Activated CD4-positive, alpha-beta T cell treated with anti-CD3 and anti-CD28 coated beads, Interleukin-10, Interleukin-2, amounts not matched to agents 100 ng/mL and 50 ng/mL, durations not matched to agents 16 hours and 8 hours (primary cell): ENCODE measurements around the gene RTN4.
"Not testable (repeated sequence)": the region's sequence is repeated elsewhere in the genome, so short reads cannot be mapped to it uniquely, and the experiment has no call there.

Source experiments
- DNase-seq: peaks from one replicate; pipeline ENCODE4 v3.0.0-alpha.2; 2020

RTN4 gene

GRCh38 chr2:55073000-55073983, 23.0 kb upstream of the RTN4 start:
- no peak for DNase-seq

DNA sequence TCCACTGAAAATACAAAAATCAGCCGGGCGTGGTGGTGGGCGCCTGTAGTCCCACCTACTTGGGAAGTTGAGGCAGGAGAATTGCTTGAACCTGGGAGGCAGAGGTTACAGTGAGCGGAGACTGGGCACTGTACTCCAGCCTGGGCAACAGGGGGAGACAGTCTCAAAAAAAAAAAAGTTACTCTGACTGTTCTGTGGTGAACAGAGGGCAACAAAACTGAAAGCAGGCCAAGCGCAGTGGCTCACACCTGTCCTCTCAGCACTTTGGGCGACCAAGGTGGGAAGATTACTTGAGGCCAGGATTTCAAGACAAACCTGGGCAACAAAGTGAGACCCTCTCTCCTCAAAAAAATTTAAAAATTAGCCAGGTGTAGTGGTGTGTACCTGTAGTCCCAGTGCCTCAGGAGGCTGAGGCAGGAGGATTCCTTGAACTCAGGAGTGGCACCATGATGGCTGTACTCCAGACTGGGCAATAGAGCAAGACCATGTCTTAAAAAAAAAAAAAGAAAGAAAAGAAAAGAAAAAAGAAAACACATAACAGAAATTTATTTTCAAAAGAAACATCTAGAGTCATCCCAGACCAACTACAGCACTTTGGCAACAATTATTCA, 13.6 kb upstream of the RTN4 start:
- no peak for DNase-seq

- no peak for DNase-seq
Observed at GRCh38 chr2:55063226-55063625, 13.0 kb upstream of the RTN4 start.

- DNase-seq: no peak
Observed at GRCh38 chr2:55062754-55063153, 12.5 kb upstream of the RTN4 start.

GRCh38 chr2:55061523-55062344, 11.5 kb upstream of the RTN4 start:
- no peak for DNase-seq

GRCh38 chr2:55059793-55060192, 9.5 kb upstream of the RTN4 start:
- DNase-seq: no peak

- no peak for DNase-seq
Observed at GRCh38 chr2:55057474-55057873, 7.2 kb upstream of the RTN4 start.

GRCh38 chr2:55056024-55056521, 5.8 kb upstream of the RTN4 start:
- no peak for DNase-seq

- peak; percentile 33 for DNase-seq
Observed at GRCh38 chr2:55054106-55054875, 4.0 kb upstream of the RTN4 start.

GRCh38 chr2:55053225-55053624, 3.0 kb upstream of the RTN4 start:
- DNase-seq: not testable (repeated sequence)

- DNase-seq: no peak
Observed at GRCh38 chr2:55052129-55053061, 2.1 kb upstream of the RTN4 start.

DNA sequence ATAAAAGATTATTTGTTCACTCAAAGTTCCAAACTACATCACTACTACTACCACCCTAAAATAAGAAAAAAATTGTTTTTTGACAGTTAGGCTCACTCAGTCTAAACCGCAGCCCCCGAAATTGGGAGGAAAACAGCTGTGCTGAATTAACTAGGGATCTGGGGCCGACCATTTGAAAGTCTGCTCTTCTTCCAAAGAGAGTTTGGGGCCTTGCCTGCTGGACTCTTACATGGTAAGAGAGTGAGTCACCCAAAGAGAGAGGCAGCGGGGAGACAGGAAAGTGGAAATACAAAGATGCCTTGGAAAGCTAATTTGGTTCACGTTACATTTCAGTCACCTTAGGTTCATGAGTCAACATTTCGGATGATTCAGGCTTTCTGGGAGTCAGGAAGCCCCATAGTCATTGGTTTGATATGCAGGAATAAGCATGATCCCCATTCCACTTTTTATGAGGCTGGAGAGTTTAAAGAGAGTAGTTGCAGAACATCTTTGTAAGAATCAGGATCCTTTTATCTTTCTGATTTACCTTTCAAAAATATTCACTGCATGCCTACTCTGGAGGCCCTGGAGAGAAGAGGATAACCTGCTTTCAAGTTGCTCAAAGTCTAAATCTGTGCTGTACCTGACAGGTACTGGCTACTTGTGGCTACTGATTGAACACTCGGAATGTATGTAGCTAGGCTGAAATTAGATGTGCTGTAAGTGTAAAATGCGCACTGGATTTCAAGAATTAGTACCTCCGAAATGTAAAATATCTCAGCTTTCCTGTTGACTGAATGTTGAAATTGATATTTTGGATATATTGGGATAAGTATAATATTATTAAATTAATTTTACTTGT, 995 bp upstream of the RTN4 start:
- DNase-seq: peak; percentile 52

- no peak for DNase-seq
Observed at GRCh38 chr2:55049821-55050099, 491 bp downstream of the RTN4 start.

GRCh38 chr2:55049043-55049820, 1.0 kb downstream of the RTN4 start:
- DNase-seq: peak; percentile 79

DNA sequence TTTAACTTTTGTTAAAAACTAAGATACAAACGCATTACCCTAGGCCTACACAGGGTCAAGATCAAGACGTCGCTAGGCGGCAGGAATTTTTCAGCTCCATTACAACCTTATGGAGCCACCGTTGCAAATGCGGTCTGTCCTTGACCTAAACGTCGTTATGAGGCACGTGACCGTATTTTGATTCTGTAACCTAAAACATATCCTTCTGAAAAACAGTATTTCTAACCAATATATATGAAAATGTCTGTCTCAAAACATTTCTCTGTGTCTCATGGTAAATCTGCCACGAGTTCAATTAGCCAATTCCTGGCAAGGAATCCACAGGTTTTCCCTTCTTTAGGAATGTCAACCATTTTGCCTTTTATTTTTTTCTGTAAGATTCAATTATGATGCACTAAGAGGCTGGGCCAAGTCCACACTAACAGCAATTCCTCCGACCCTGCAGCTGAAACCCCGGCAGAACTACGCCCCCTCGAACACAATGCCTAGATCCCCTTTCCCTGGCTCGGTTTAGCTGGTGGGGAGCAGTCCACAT, 1.7 kb downstream of the RTN4 start:
- DNase-seq: no peak

- DNase-seq: peak; percentile 23
Observed at GRCh38 chr2:55047677-55048299, 2.5 kb downstream of the RTN4 start.

DNA sequence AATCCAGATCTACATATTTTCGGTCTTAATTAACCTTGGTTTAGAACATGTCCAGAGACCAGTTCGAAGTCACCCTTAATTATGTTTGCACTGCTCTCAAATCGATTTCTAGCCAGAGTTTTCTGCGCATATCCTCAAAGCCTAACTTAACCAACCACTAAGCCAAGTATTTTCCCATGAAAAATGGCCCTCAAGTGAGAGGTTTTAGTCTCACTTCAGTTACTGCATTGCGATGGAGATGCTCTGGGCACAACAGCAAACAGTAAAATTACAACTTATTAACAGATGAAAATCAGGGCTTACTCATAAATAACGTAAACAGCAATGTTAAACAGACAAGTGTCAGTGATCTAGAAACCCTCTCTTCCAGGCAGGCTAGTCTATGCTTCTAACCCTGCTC, 4.5 kb downstream of the RTN4 start:
- no peak for DNase-seq

GRCh38 chr2:55043841-55044240, 6.4 kb downstream of the RTN4 start:
- DNase-seq: no peak

DNA sequence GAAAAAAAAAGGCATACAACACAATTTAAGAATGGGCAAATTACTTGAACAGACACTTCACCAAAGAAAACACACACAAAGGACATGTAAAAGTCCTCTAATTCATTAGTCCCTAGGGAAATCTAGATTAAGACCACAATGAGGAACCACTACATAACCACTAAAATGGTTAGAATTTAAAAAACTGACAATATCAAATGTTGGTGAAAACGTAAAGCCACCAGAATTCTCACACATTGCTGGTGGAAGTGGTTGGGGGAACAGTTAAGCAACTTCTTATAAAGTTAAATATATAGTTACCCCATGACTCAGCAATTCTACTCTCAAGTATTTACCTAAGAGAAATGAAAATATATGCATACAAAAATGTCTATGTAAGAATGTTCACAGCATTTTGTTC, 11.8 kb downstream of the RTN4 start:
- DNase-seq: no peak
